Measurements from ENCODE around the gene GOLGB1. TPM values are rescaled to one million over a fixed set of nuclear protein-coding genes. Genes with fewer than 3 reads are reported as not detected.
"Not testable (repeated sequence)": the region's sequence is repeated elsewhere in the genome, so short reads cannot be mapped to it uniquely, and the experiment has no call there.

GOLGB1 gene, protein sequence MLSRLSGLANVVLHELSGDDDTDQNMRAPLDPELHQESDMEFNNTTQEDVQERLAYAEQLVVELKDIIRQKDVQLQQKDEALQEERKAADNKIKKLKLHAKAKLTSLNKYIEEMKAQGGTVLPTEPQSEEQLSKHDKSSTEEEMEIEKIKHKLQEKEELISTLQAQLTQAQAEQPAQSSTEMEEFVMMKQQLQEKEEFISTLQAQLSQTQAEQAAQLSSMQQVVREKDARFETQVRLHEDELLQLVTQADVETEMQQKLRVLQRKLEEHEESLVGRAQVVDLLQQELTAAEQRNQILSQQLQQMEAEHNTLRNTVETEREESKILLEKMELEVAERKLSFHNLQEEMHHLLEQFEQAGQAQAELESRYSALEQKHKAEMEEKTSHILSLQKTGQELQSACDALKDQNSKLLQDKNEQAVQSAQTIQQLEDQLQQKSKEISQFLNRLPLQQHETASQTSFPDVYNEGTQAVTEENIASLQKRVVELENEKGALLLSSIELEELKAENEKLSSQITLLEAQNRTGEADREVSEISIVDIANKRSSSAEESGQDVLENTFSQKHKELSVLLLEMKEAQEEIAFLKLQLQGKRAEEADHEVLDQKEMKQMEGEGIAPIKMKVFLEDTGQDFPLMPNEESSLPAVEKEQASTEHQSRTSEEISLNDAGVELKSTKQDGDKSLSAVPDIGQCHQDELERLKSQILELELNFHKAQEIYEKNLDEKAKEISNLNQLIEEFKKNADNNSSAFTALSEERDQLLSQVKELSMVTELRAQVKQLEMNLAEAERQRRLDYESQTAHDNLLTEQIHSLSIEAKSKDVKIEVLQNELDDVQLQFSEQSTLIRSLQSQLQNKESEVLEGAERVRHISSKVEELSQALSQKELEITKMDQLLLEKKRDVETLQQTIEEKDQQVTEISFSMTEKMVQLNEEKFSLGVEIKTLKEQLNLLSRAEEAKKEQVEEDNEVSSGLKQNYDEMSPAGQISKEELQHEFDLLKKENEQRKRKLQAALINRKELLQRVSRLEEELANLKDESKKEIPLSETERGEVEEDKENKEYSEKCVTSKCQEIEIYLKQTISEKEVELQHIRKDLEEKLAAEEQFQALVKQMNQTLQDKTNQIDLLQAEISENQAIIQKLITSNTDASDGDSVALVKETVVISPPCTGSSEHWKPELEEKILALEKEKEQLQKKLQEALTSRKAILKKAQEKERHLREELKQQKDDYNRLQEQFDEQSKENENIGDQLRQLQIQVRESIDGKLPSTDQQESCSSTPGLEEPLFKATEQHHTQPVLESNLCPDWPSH (N-terminal part only)
- 10 to 100 TPM; 18.2 to 19.7 TPM for total RNA-seq

DNA sequence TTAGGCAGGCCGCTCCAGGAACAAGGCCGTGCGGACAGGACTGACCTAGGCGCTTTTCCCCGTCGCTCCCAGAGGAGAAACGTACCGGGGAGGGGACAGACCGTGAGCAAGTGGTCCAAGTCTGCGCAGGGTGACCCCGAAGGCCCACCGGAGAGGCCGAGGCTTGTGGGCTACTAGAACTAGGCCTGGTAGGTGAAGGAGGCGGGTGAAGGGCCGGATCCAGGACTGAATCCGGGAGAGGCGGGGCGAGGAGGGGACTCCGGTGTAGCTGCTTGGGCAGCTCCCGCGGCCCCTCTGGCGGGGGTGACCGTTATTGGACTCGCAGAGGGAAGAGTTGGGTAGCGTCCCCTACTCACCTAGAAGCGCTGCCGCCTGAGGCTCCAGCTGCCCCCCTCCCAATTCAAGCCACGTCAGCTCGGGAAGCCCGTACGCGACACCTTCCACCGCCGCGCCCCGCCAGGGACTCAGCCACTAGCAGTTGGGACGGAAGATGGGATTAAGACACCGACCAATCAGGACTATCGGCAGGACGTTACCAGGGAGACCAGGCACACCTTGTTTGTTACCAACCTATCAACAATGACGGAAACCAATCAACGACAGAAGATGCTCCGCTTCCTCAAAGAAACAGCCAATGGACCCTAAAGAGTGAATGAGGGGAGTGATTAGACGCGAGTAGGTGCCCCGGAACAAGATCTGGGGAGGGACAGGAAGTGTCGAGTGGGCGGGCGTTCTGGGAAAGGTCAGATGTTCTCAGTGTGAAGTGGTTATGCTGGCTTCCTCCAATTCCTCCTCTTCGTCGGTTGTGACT lies at the start of gene GOLGB1:
TSS of gene GOLGB1 (minus strand) at position 466 of the 811 bp plus-strand sequence. CDS start 18,770 bp downstream, outside the sequence.
- Mint-ChIP-seq H3K27me3 (ENCODE audit: low read depth) (no peaks in the 10 kb centered on the region), H3K27ac (no peak within 1 kb of the TSS), H3K4me1 (ENCODE audit: low read depth) (peaks cover 5% of the 10 kb centered on the region), H3K4me3 (no peak within 1 kb of the TSS), H3K9me3 (no peaks in the 10 kb centered on the region), H3K36me3 (ENCODE audit: low read depth) (no peaks in the 10 kb centered on the region)
- CTCF ChIA-PET = no interaction called here
- intact Hi-C loops (cut with micrococcal nuclease) = loop anchor here (1.0 to 10.0 kb wide), 12 partner anchors 14 to 1655 kb away; partner anchors contain the start of genes EAF2, FAM162A, GSK3B and HCLS1
- DNase-seq = peak; percentile 97

GRCh38 chr3:121796970-121797369 lies 47.4 kb upstream of the GOLGB1 start:
- no peaks in the 10 kb centered on the region for H3K27me3 Mint-ChIP-seq (ENCODE audit: low read depth)
- intact Hi-C loops (cut with micrococcal nuclease) = no loop called here
- H3K4me3 Mint-ChIP-seq = no peak overlapping the region
- H3K36me3 Mint-ChIP-seq (ENCODE audit: low read depth) = peaks cover 20% of the 10 kb centered on the region
- H3K27ac Mint-ChIP-seq = no peak overlapping the region
- CTCF ChIA-PET = interaction anchor here (0.6 kb wide), 1 partner anchor 53 kb away, joined by 3 read pairs; no protein-coding TSS in a partner anchor
- H3K9me3 Mint-ChIP-seq = no peaks in the 10 kb centered on the region
- no peak for DNase-seq
- peaks cover 3% of the 10 kb centered on the region for H3K4me1 Mint-ChIP-seq (ENCODE audit: low read depth)

DNA sequence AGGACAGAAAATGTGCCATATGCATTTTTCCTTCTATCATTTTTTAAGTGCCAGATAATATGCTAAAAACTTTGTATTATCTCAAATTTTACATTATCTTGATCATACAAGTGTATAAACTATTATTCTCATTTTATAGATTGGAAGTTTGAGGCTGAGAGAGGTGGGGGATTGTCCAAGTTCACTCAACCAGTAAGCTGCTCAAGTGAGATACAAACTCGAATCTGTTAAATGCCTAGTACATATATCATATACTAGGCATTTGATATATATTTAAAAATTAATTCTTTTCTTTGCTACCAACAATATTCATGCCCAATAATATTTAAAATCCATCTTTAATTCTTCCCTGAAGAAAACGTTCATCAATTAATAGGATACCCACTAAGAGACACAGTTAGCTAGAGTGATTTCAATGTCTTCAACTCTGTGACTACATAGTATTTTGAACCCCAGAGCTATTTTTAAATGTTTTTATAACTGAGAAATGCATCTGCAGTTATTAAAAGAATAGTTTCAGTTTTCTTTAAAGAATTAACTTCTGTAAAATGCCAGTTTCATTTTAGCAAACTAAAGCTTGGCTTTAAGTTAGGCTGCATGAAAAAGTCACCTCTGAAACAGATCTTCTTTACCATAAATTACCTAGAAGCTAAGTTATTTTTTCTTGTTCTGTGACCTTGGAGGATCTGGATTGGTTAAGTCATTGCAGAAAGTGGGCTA lies 44.9 kb upstream of the GOLGB1 start:
- Mint-ChIP-seq H3K4me1 (ENCODE audit: low read depth) (no peaks in the 10 kb centered on the region), H3K9me3 (no peaks in the 10 kb centered on the region), H3K4me3 (no peak overlapping the region), H3K36me3 (ENCODE audit: low read depth) (peaks cover 22% of the 10 kb centered on the region), H3K27me3 (ENCODE audit: low read depth) (no peaks in the 10 kb centered on the region), H3K27ac (no peak overlapping the region)
- intact Hi-C loops (cut with micrococcal nuclease) = no loop called here
- DNase-seq = no peak
- CTCF ChIA-PET = interaction anchor here (0.7 kb wide), 1 partner anchor 15 kb away, joined by 3 read pairs; no protein-coding TSS in a partner anchor

DNA sequence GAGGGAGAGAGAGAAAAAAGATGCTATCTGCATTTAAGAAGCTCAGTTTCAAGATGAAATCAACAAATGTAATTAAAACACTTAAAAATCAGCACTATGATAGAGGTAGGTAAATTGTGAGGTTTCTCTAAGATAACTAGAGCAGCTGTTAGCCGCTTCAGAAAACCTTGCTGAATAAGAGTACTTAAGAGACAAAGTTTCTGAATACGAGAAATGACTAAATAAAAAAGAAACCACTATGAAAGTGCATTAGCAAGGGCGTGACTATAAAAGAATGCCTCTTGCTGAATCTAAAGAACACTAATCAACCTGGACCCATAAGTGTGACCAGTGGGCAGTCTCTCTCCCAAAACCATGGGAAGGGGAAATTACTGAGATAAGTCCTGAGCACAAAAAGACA lies 43.5 kb upstream of the GOLGB1 start:
- Mint-ChIP-seq H3K9me3 (no peaks in the 10 kb centered on the region), H3K27me3 (ENCODE audit: low read depth) (no peaks in the 10 kb centered on the region), H3K4me1 (ENCODE audit: low read depth) (no peaks in the 10 kb centered on the region), H3K27ac (no peak overlapping the region), H3K36me3 (ENCODE audit: low read depth) (peaks cover 33% of the 10 kb centered on the region), H3K4me3 (no peak overlapping the region)
- CTCF ChIA-PET = no interaction called here
- no peak for DNase-seq
- intact Hi-C loops (cut with micrococcal nuclease) = no loop called here

DNA sequence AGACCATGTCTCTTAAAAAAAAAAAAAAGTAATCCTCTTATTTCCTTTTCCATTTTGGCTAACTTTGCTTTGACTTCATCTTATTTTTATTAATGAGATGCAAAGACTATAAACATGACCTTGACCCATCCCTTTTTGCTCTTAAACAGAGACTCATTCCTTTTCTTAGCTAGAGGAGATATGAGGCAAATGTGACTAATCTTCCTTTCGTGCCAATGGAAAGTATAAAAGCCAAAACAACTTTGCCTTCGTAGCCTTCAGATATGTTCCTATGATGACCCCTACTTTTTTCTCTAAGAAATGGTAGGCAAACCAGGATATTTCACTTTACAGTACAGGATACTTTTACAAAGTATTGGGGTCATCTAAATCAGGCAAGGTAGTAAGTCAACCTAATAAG lies 36.9 kb upstream of the GOLGB1 start:
- H3K9me3 Mint-ChIP-seq = no peaks in the 10 kb centered on the region
- intact Hi-C loops (cut with micrococcal nuclease) = no loop called here
- no peak overlapping the region for H3K4me3 Mint-ChIP-seq
- no peaks in the 10 kb centered on the region for H3K27me3 Mint-ChIP-seq (ENCODE audit: low read depth)
- no peak overlapping the region for H3K27ac Mint-ChIP-seq
- H3K36me3 Mint-ChIP-seq (ENCODE audit: low read depth) = peaks cover 42% of the 10 kb centered on the region
- CTCF ChIA-PET = no interaction called here
- H3K4me1 Mint-ChIP-seq (ENCODE audit: low read depth) = no peaks in the 10 kb centered on the region
- DNase-seq = no peak

- H3K27me3 Mint-ChIP-seq (ENCODE audit: low read depth); H3K9me3 Mint-ChIP-seq; H3K4me1 Mint-ChIP-seq (ENCODE audit: low read depth); H3K27ac Mint-ChIP-seq; CTCF ChIA-PET; H3K4me3 Mint-ChIP-seq; DNase-seq; intact Hi-C loops (cut with micrococcal nuclease): not testable (repeated sequence)
- peaks cover 60% of the 10 kb centered on the region for H3K36me3 Mint-ChIP-seq (ENCODE audit: low read depth)
These were observed 33.2 kb upstream of the GOLGB1 start for GRCh38 chr3:121782784-121783183.

- intact Hi-C loops (cut with micrococcal nuclease) = no loop called here
- Mint-ChIP-seq H3K4me3 (no peak overlapping the region), H3K27ac (no peak overlapping the region), H3K4me1 (ENCODE audit: low read depth) (no peaks in the 10 kb centered on the region), H3K27me3 (ENCODE audit: low read depth) (no peaks in the 10 kb centered on the region), H3K9me3 (no peaks in the 10 kb centered on the region), H3K36me3 (ENCODE audit: low read depth) (peaks cover 60% of the 10 kb centered on the region)
- no peak for DNase-seq
- CTCF ChIA-PET = no interaction called here
These were observed 32.1 kb upstream of the GOLGB1 start for GRCh38 chr3:121781611-121782010.

GRCh38 chr3:121775095-121775494 lies 25.6 kb upstream of the GOLGB1 start:
- intact Hi-C loops (cut with micrococcal nuclease); DNase-seq; H3K9me3 Mint-ChIP-seq; H3K27ac Mint-ChIP-seq; H3K27me3 Mint-ChIP-seq (ENCODE audit: low read depth); H3K4me3 Mint-ChIP-seq; H3K4me1 Mint-ChIP-seq (ENCODE audit: low read depth): not testable (repeated sequence)
- CTCF ChIA-PET = interaction anchor here (1.1 kb wide), 1 partner anchor 11 kb away, joined by 3 read pairs; no protein-coding TSS in a partner anchor
- H3K36me3 Mint-ChIP-seq (ENCODE audit: low read depth) = peaks cover 71% of the 10 kb centered on the region

GRCh38 chr3:121769246-121769645 lies 19.7 kb upstream of the GOLGB1 start:
- H3K4me3 Mint-ChIP-seq = no peak overlapping the region
- H3K27me3 Mint-ChIP-seq (ENCODE audit: low read depth) = no peaks in the 10 kb centered on the region
- intact Hi-C loops (cut with micrococcal nuclease) = no loop called here
- H3K4me1 Mint-ChIP-seq (ENCODE audit: low read depth) = no peaks in the 10 kb centered on the region
- H3K9me3 Mint-ChIP-seq = no peaks in the 10 kb centered on the region
- no peak for DNase-seq
- peaks cover 34% of the 10 kb centered on the region for H3K36me3 Mint-ChIP-seq (ENCODE audit: low read depth)
- CTCF ChIA-PET = no interaction called here
- H3K27ac Mint-ChIP-seq = no peak overlapping the region

GRCh38 chr3:121768452-121768851 lies 18.9 kb upstream of the GOLGB1 start:
- no peak overlapping the region for H3K27ac Mint-ChIP-seq
- H3K36me3 Mint-ChIP-seq (ENCODE audit: low read depth) = peaks cover 27% of the 10 kb centered on the region
- intact Hi-C loops (cut with micrococcal nuclease) = no loop called here
- CTCF ChIA-PET = no interaction called here
- no peaks in the 10 kb centered on the region for H3K27me3 Mint-ChIP-seq (ENCODE audit: low read depth)
- no peak overlapping the region for H3K4me3 Mint-ChIP-seq
- DNase-seq = no peak
- no peaks in the 10 kb centered on the region for H3K9me3 Mint-ChIP-seq
- no peaks in the 10 kb centered on the region for H3K4me1 Mint-ChIP-seq (ENCODE audit: low read depth)
